ENCODE data around the gene HSD3B7. TPM values are rescaled to one million over a fixed set of nuclear protein-coding genes. Genes with fewer than 3 reads are reported as not detected.
A peak's percentile ranks its signal among the peaks of the same experiment; 100 is the strongest.

HSD3B7 gene
- total and polyA plus RNA-seq, 12 donors: 3.3 to 13.3 (median 5.7) TPM

GRCh38 chr16:30980023-30980371 lies 5.0 kb upstream of the HSD3B7 start:
- DNase-seq (no peak), ATAC-seq (no peak)
- H3K27me3 ChIP-seq: no peaks in the 10 kb centered on the region
- peaks cover 0 to 6% (median 4%) of the 10 kb centered on the region in 9 donors for H3K4me1 ChIP-seq
- WGBS, 2 donors: 87 to 93% methylated on average over 15 of the region's 15 CpGs
- H3K4me3 ChIP-seq: no peak overlapping the region
- peaks cover 0 to 99% (median 11%) of the 10 kb centered on the region in 9 donors for H3K36me3 ChIP-seq
- no peak for TF ChIP-seq CTCF (IDR thresholded peaks at IDR 0.05)
- intact Hi-C loops (cut with DNase I): loop anchor here in 9 of 10 donors (5.0 to 10.0 kb wide), 12 partner anchors 52 to 895 kb away; partner anchors contain the start of genes STX4 (in 2 of the 9), ZNF267 (in 2 of the 9), ZNF843 (in 2 of the 9) and PRSS53 (in 1 of the 9)
- H3K27ac ChIP-seq: no peak overlapping the region
- no peaks in the 10 kb centered on the region for H3K9me3 ChIP-seq

GRCh38 chr16:30980434-30980833 lies 4.6 kb upstream of the HSD3B7 start:
- H3K9me3 ChIP-seq: no peaks in the 10 kb centered on the region
- TF ChIP-seq CTCF (IDR thresholded peaks at IDR 0.05): no peak
- H3K4me1 ChIP-seq: peaks cover 2 to 11% (median 8%) of the 10 kb centered on the region in 9 donors
- WGBS, 2 donors: 88 to 91% methylated on average over 29 of the region's 29 CpGs
- DNase-seq (no peak), ATAC-seq (no peak)
- intact Hi-C loops (cut with DNase I): loop anchor here in 9 of 10 donors (5.0 to 10.0 kb wide), 12 partner anchors 52 to 894 kb away; partner anchors contain the start of genes STX4 (in 2 of the 9), ZNF267 (in 2 of the 9), ZNF843 (in 2 of the 9) and PRSS53 (in 1 of the 9)
- no peak overlapping the region for H3K4me3 ChIP-seq
- no peak overlapping the region for H3K27ac ChIP-seq
- H3K27me3 ChIP-seq: no peaks in the 10 kb centered on the region
- H3K36me3 ChIP-seq: peaks cover 0 to 94% (median 11%) of the 10 kb centered on the region in 9 donors

- Histone ChIP-seq H3K27ac (no peak overlapping the region), H3K4me3 (no peak overlapping the region), H3K27me3 (no peaks in the 10 kb centered on the region), H3K9me3 (no peaks in the 10 kb centered on the region), H3K4me1 (peaks cover 8 to 16% (median 13%) of the 10 kb centered on the region in 9 donors), H3K36me3 (peaks cover 0 to 89% (median 11%) of the 10 kb centered on the region in 9 donors)
- DNase-seq (no peak), ATAC-seq (no peak)
- WGBS, 2 donors: 95 to 96% methylated on average over 14 of the region's 14 CpGs
- intact Hi-C loops (cut with DNase I): loop anchor here in 9 of 10 donors (5.0 to 10.0 kb wide), 12 partner anchors 51 to 894 kb away; partner anchors contain the start of genes STX4 (in 2 of the 9), ZNF267 (in 2 of the 9), ZNF843 (in 2 of the 9) and PRSS53 (in 1 of the 9)
- no peak for TF ChIP-seq CTCF (IDR thresholded peaks at IDR 0.05)
Measured at GRCh38 chr16:30980959-30981358, 4.0 kb upstream of the HSD3B7 start.

GRCh38 chr16:30982548-30983288 lies 2.3 kb upstream of the HSD3B7 start:
- no peak for TF ChIP-seq CTCF (IDR thresholded peaks at IDR 0.05)
- Histone ChIP-seq H3K4me1 (peaks cover 8 to 19% (median 14%) of the 10 kb centered on the region in 9 donors), H3K36me3 (peaks cover 0 to 84% (median 11%) of the 10 kb centered on the region in 9 donors), H3K27me3 (no peaks in the 10 kb centered on the region), H3K27ac (peak overlapping the region in 1 of 10 donors; percentile 51), H3K4me3 (no peak overlapping the region), H3K9me3 (no peaks in the 10 kb centered on the region)
- intact Hi-C loops (cut with DNase I): loop anchor here in 9 of 10 donors (5.0 to 10.0 kb wide), 12 partner anchors 50 to 892 kb away; partner anchors contain the start of genes STX4 (in 2 of the 9), ZNF267 (in 2 of the 9), ZNF843 (in 2 of the 9) and PRSS53 (in 1 of the 9)
- DNase-seq (no peak), ATAC-seq (peak in 1 of 8 donors; percentile 30)
- WGBS, 2 donors: 82 to 83% methylated on average over 17 of the region's 17 CpGs

All from heart right ventricle (tissue), 16 donors.